ENCODE data around the gene LRRC52. TPM values are rescaled to one million over a fixed set of nuclear protein-coding genes. Genes with fewer than 3 reads are reported as not detected.

LRRC52 gene
- total and polyA plus RNA-seq, 2 of the 8 experiments (the other 6 are each of a cell fraction or from before 2014, with no cell fraction given) = 0.05 TPM; not detected in 1

GRCh38 chr1:165496501-165496900 lies 47.3 kb upstream of the LRRC52 start:
- CTCF ChIA-PET (ENCODE audit: partially characterized antibody) = interaction anchor here (1.0 to 1.5 kb wide), 6 partner anchors 9 to 127 kb away, joined by 3 to 5 read pairs (median 4); no protein-coding TSS in a partner anchor
- no peaks in the 10 kb centered on the region for H3K36me3 ChIP-seq (ENCODE audit: control insufficient read depth in 2 of 4, insufficient read depth in 4 of 4, low read length in 3 of 4)
- H4K8ac ChIP-seq (ENCODE audit: extremely low read depth, insufficient read depth, low read length) = no peak overlapping the region
- POLR2A ChIA-PET (ENCODE audit: partially characterized antibody) = no interaction called here
- no peaks in the 10 kb centered on the region for H3K79me1 ChIP-seq (ENCODE audit: low read depth, low read length)
- H3K23ac ChIP-seq (ENCODE audit: insufficient read length) = no peak overlapping the region
- WGBS, 2 experiments (ENCODE audit: extremely low coverage in 1 of 2, insufficient coverage in 1 of 2, insufficient read length in 1 of 2, insufficient replicate concordance in 2 of 2, low coverage in 1 of 2, low lambda C conversion rate in 2 of 2, missing lambda C conversion rate in 1 of 2) = 89% methylated on average over 1 of the region's 1 CpG; no CpG with 5 or more reads in 1 of the 2 experiments
- no peak overlapping the region for H2BK20ac ChIP-seq (ENCODE audit: low read length)
- H3K56ac ChIP-seq (replicated peaks; ENCODE audit: insufficient read length, low read depth, low read length) = no peak overlapping the region
- no peak overlapping the region for H3K4ac ChIP-seq (replicated peaks; ENCODE audit: insufficient read length, low read depth, low read length)
- no peaks in the 10 kb centered on the region for H4K20me1 ChIP-seq (replicated peaks in 1 of 2; ENCODE audit: control insufficient read depth in 1 of 2, insufficient read depth in 2 of 2, low read length in 2 of 2)
- H2BK120ac ChIP-seq (replicated peaks; ENCODE audit: low read depth, low read length) = no peak overlapping the region
- H4K91ac ChIP-seq (replicated peaks; ENCODE audit: insufficient read length, low read length) = no peak overlapping the region
- no peaks in the 10 kb centered on the region for H3K9me3 ChIP-seq (ENCODE audit: insufficient read depth in 2 of 2, low read depth in 1 of 2, low read length in 1 of 2)
- FAIRE-seq (no peak), DNase-seq (ENCODE audit: low read depth in 1 of 2, low spot score in 2 of 2) (no peak)
- no peak overlapping the region for H3K4me2 ChIP-seq (ENCODE audit: insufficient read depth in 1 of 2, low read depth in 2 of 2, low read length in 2 of 2)
- no peak overlapping the region for H3K14ac ChIP-seq (ENCODE audit: insufficient read length)
- H2BK5ac ChIP-seq (ENCODE audit: low read depth, low read length) = no peak overlapping the region
- H2BK12ac ChIP-seq (ENCODE audit: low read depth, low read length) = no peak overlapping the region
- H2AFZ ChIP-seq (ENCODE audit: low read length) = no peak overlapping the region
- no peak overlapping the region for H3K27ac ChIP-seq (ENCODE audit: low read depth, low read length)
- no peak overlapping the region for H3K4me3 ChIP-seq (ENCODE audit: extremely low read depth in 1 of 4, insufficient read depth in 2 of 4, low read depth in 3 of 4, low read length in 4 of 4)
- no peak overlapping the region; a peak in 1 of 7 replicates for H3K9ac ChIP-seq (replicated peaks in 1 of 4; ENCODE audit: extremely low read depth in 1 of 4, low read depth in 3 of 4, low read length in 3 of 4)
- no peak overlapping the region for H4K5ac ChIP-seq (ENCODE audit: insufficient read length, low read depth, low read length)
- H3K79me2 ChIP-seq (ENCODE audit: control insufficient read depth in 1 of 2, insufficient read depth in 2 of 2, low read length in 2 of 2) = no peaks in the 10 kb centered on the region
- H3K18ac ChIP-seq (ENCODE audit: extremely low read depth, low read length) = no peak overlapping the region
- H3K4me1 ChIP-seq (replicated peaks in 1 of 4; ENCODE audit: control insufficient read depth in 3 of 4, insufficient read depth in 4 of 4, low read length in 3 of 4) = no peaks in the 10 kb centered on the region
- TF ChIP-seq, protein P1, sequence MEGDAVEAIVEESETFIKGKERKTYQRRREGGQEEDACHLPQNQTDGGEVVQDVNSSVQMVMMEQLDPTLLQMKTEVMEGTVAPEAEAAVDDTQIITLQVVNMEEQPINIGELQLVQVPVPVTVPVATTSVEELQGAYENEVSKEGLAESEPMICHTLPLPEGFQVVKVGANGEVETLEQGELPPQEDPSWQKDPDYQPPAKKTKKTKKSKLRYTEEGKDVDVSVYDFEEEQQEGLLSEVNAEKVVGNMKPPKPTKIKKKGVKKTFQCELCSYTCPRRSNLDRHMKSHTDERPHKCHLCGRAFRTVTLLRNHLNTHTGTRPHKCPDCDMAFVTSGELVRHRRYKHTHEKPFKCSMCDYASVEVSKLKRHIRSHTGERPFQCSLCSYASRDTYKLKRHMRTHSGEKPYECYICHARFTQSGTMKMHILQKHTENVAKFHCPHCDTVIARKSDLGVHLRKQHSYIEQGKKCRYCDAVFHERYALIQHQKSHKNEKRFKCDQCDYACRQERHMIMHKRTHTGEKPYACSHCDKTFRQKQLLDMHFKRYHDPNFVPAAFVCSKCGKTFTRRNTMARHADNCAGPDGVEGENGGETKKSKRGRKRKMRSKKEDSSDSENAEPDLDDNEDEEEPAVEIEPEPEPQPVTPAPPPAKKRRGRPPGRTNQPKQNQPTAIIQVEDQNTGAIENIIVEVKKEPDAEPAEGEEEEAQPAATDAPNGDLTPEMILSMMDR (IDR thresholded peaks at IDR 0.05; ENCODE audit: control extremely low read depth in 1 of 3, insufficient read depth in 1 of 3, low read depth in 1 of 3, low read length in 3 of 3) = no peak
- TF ChIP-seq JUN (IDR thresholded peaks at IDR 0.05; ENCODE audit: low read depth, low read length) (no peak), POLR2AphosphoS5 (IDR thresholded peaks at IDR 0.05; ENCODE audit: low read depth, low read length) (no peak), NANOG (IDR thresholded peaks at IDR 0.05; ENCODE audit: insufficient read depth, low read depth, low read length, poor library complexity, severe bottlenecking) (no peak), KDM5A (IDR thresholded peaks at IDR 0.05; ENCODE audit: low read length) (no peak), HDAC6 (IDR thresholded peaks at IDR 0.05; ENCODE audit: low read depth, low read length) (no peak), RFX5 (IDR thresholded peaks at IDR 0.05; ENCODE audit: borderline replicate concordance, low read depth, low read length) (no peak), KDM1A (IDR thresholded peaks at IDR 0.05; ENCODE audit: borderline replicate concordance, low read length) (no peak), CREB1 (IDR thresholded peaks at IDR 0.05) (no peak), SIRT6 (IDR thresholded peaks at IDR 0.05; ENCODE audit: low read length) (no peak), CEBPB (IDR thresholded peaks at IDR 0.05; ENCODE audit: low read depth, low read length) (no peak), HDAC2 (IDR thresholded peaks at IDR 0.05; ENCODE audit: borderline replicate concordance in 1 of 2, low read depth in 2 of 2, low read length in 2 of 2) (no peak), SP2 (IDR thresholded peaks at IDR 0.05; ENCODE audit: low read length) (no peak)
- H2BK15ac ChIP-seq (ENCODE audit: low read length) = no peak overlapping the region
- H3K23me2 ChIP-seq (ENCODE audit: low read depth, low read length) = no peaks in the 10 kb centered on the region
- no peak overlapping the region for H2AK5ac ChIP-seq (ENCODE audit: low read depth, low read length)
- H3K27me3 ChIP-seq (replicated peaks in 1 of 4; ENCODE audit: control insufficient read depth in 3 of 4, extremely low read depth in 1 of 4, insufficient read depth in 3 of 4, low read length in 3 of 4) = no peaks in the 10 kb centered on the region
